PC-3 (cell line): ENCODE data around the gene DIP2A.

Experiments
- EZH2 ChIP-seq: fragments of 300-600 bp; sonication (generic); IDR thresholded peaks from one replicate; pipeline ENCODE4 v1.6.1; 2017; ENCODE audit warnings: antibody characterized with exemption, mild to moderate bottlenecking, low read length; ENCODE audit not compliant: unreplicated experiment
- EZH2phosphoT487 ChIP-seq: fragments of 300-600 bp; sonication (generic); IDR thresholded peaks from 2 replicates; pipeline ENCODE4 v1.6.1; 2018; ENCODE audit warnings: mild to moderate bottlenecking, antibody characterized with exemption, low read length, borderline replicate concordance
- TF ChIP-seq, protein P1 (sequence below): fragments of 300-600 bp; sonication (generic); conservative IDR thresholded peaks from 2 replicates; pipeline ENCODE4 v1.5.1; 2017; ENCODE audit warnings: antibody characterized with exemption, low read depth, mild to moderate bottlenecking, low read length

DNA sequence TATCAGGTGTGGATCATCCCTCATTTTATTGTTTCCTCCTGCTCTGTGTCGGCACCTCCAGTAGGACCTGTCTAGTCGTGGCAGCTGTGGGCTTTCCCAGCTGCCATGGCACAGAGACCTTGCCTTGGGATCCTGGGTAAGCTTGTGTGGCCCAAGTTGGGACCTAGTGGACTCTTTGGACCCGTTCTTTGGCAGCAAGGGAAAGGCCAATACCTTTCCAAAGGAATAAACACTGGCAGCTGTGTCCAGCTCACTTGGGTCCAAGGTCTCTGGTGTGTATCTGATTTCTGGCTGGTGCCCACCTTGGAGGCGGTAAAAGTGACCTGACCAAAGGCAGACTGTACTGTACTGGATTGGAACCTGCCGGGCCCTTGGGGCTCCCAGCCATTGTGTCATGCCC, 21.8 kb downstream of the DIP2A start:
- TF ChIP-seq, protein P1, sequence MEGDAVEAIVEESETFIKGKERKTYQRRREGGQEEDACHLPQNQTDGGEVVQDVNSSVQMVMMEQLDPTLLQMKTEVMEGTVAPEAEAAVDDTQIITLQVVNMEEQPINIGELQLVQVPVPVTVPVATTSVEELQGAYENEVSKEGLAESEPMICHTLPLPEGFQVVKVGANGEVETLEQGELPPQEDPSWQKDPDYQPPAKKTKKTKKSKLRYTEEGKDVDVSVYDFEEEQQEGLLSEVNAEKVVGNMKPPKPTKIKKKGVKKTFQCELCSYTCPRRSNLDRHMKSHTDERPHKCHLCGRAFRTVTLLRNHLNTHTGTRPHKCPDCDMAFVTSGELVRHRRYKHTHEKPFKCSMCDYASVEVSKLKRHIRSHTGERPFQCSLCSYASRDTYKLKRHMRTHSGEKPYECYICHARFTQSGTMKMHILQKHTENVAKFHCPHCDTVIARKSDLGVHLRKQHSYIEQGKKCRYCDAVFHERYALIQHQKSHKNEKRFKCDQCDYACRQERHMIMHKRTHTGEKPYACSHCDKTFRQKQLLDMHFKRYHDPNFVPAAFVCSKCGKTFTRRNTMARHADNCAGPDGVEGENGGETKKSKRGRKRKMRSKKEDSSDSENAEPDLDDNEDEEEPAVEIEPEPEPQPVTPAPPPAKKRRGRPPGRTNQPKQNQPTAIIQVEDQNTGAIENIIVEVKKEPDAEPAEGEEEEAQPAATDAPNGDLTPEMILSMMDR = no peak
- TF ChIP-seq EZH2phosphoT487 = no peak
- no peak for TF ChIP-seq EZH2
